Skeletal muscle tissue (tissue), 5 donors: ENCODE results near the gene HOXC9. TPM values are rescaled to one million over a fixed set of nuclear protein-coding genes. Genes with fewer than 3 reads are reported as not detected.

Experiments
- H3K27ac ChIP-seq: one replicate; pipeline ENCODE4 v1.7.0; 2013; ENCODE audit warnings: mild to moderate bottlenecking, low read depth, low read length, inconsistent platforms
- H3K27me3 ChIP-seq, 3 donors: one replicate each; pipeline ENCODE4 v1.7.0; 2013; ENCODE audit warnings: low read length in 3 of 3; ENCODE audit not compliant: control insufficient read depth in 3 of 3, insufficient read depth in 3 of 3
- H3K36me3 ChIP-seq, 3 donors: one replicate each; pipeline ENCODE4 v1.7.0; 2013; ENCODE audit warnings: low read length in 3 of 3; ENCODE audit not compliant: control insufficient read depth in 3 of 3, insufficient read depth in 3 of 3
- H3K4me1 ChIP-seq, 3 donors: one replicate each; pipeline ENCODE4 v1.7.0; 2013; ENCODE audit warnings: low read length in 3 of 3, mild to moderate bottlenecking in 3 of 3; ENCODE audit not compliant: control insufficient read depth in 3 of 3, insufficient read depth in 3 of 3
- H3K4me3 ChIP-seq, 3 donors: one replicate each; pipeline ENCODE4 v1.7.0; 2013; ENCODE audit warnings: low read length in 3 of 3
- H3K9ac ChIP-seq, 3 donors: one replicate each; pipeline ENCODE4 v1.7.0; 2013; ENCODE audit warnings: low read length in 3 of 3, mild to moderate bottlenecking in 3 of 3, moderate library complexity in 2 of 3, low read depth in 1 of 3
- H3K9me3 ChIP-seq, 3 donors: one replicate each; pipeline ENCODE4 v1.7.0; 2013; ENCODE audit warnings: low read length in 3 of 3; ENCODE audit not compliant: control insufficient read depth in 3 of 3
- small RNA-seq: library from RNA; depleted of rRNA; stranded (forward); fragments of <200 nt; gene quantifications from one replicate; pipeline ENCODE3, GENCODE V24; 2014
- total RNA-seq: library from RNA; depleted of rRNA; stranded (reverse); fragments of >200 nt; gene quantifications from one replicate; pipeline ENCODE4 v1.2.3, GENCODE V29; 2014
- donor health status: Osteomylitis.

HOXC9 gene
- total RNA-seq, 1 donor from 2014 or later, result 4.2 TPM

- Histone ChIP-seq H3K36me3 (no peaks in the 10 kb centered on the region), H3K27me3 (peaks cover 0 to 3% (median 0%) of the 10 kb centered on the region in 3 donors), H3K9me3 (no peaks in the 10 kb centered on the region), H3K9ac (no peak overlapping the region), H3K27ac (no peak overlapping the region), H3K4me1 (peaks cover 5 to 16% (median 12%) of the 10 kb centered on the region in 3 donors), H3K4me3 (no peak overlapping the region)
Observed at GRCh38 chr12:54051026-54051842, 51.3 kb downstream of the HOXC9 start.

DNA sequence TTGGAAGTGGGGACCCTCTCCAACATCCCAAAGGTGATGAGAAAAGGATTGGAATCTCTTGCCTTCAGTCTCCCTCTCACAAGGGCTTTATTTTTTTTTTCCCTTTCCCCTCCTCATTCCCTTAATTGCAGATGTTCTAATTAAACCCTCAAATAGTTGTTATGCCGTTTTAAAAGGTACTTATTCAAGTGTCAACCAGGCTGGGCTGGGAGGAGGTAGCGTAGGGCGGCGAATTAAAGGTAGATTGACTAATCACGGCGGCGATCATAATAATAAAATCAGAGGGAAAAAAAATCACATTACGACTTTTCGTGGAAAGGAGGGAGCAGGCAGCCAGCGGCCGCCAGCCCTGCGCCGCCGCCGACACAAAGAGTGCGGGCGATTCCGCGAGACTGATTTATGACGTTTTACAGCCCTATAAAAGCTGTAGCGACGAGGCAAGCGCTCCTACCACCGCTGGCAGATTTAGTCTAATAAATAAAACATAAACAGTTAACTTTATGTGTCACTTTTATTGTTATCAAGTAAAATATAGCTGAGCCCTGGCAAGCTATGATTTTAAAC lies 52.0 kb downstream of the HOXC9 start:
- H3K9ac ChIP-seq, result no peak overlapping the region
- no peaks in the 10 kb centered on the region for H3K36me3 ChIP-seq
- H3K9me3 ChIP-seq, result no peaks in the 10 kb centered on the region
- peaks cover 5 to 16% (median 9%) of the 10 kb centered on the region in 3 donors for H3K4me1 ChIP-seq
- H3K27me3 ChIP-seq, result peaks cover 0 to under 1% (median 0%) of the 10 kb centered on the region in 3 donors
- no peak overlapping the region for H3K27ac ChIP-seq
- H3K4me3 ChIP-seq, result no peak overlapping the region

- no peak overlapping the region for H3K9ac ChIP-seq
- H3K27me3 ChIP-seq, result peaks cover 0 to 3% (median 0%) of the 10 kb centered on the region in 3 donors
- no peak overlapping the region for H3K4me3 ChIP-seq
- H3K27ac ChIP-seq, result no peak overlapping the region
- no peaks in the 10 kb centered on the region for H3K9me3 ChIP-seq
- H3K36me3 ChIP-seq, result no peaks in the 10 kb centered on the region
- peaks cover 5 to 16% (median 9%) of the 10 kb centered on the region in 3 donors for H3K4me1 ChIP-seq
Observed at GRCh38 chr12:54052438-54053002, 52.6 kb downstream of the HOXC9 start.

Small RNA genes lying within 50 kb of the gene (small RNA-seq; reads per million reads assigned to genes)
- gene AC012531.3, result not detected
- not detected for gene AC012531.4
- gene HOXC5, result not detected
- gene MIR196A2, result 107 reads per million, percentile 96 among the genes with 10 or more reads in this experiment
- 6.8 reads per million, percentile 91 among the genes with 10 or more reads in this experiment for gene MIR615
- gene RF01905, result not detected
- not detected for gene RF01906

Other genes starting within 250 kb of the HOXC9 start
- not detected for gene CISTR, start 248.2 kb upstream of the HOXC9 start, total RNA-seq
- not detected for gene HOXC13, start 61.3 kb upstream of the HOXC9 start, total RNA-seq
- not detected for gene HOXC12, start 45.3 kb upstream of the HOXC9 start, total RNA-seq
- gene HOXC11, start 27.0 kb upstream of the HOXC9 start, total RNA-seq, result 0.52 TPM
- gene HOTAIR, start 25.2 kb upstream of the HOXC9 start, total RNA-seq, result 2.1 TPM
- 3.7 TPM for gene HOXC10, start 15.0 kb upstream of the HOXC9 start, total RNA-seq
- 0.52 TPM for gene HOXC8, start 8.8 kb downstream of the HOXC9 start, total RNA-seq
- 2.6 TPM for gene HOXC6, start 28.3 kb downstream of the HOXC9 start, total RNA-seq
- gene HOXC5, start 32.9 kb downstream of the HOXC9 start, total RNA-seq, result 0.52 TPM
- 1.0 TPM for gene HOXC4, start 53.7 kb downstream of the HOXC9 start, total RNA-seq
- 27.7 TPM for gene SMUG1, start 188.8 kb downstream of the HOXC9 start, total RNA-seq